Measurements from ENCODE around the gene CCNI2. TPM values are rescaled to one million over a fixed set of nuclear protein-coding genes. Genes with fewer than 3 reads are reported as not detected.
"Not testable (repeated sequence)": the region's sequence is repeated elsewhere in the genome, so short reads cannot be mapped to it uniquely, and the experiment has no call there.

CCNI2 gene
- total RNA-seq, 1 donor from 2014 or later: 1.4 TPM

DNA sequence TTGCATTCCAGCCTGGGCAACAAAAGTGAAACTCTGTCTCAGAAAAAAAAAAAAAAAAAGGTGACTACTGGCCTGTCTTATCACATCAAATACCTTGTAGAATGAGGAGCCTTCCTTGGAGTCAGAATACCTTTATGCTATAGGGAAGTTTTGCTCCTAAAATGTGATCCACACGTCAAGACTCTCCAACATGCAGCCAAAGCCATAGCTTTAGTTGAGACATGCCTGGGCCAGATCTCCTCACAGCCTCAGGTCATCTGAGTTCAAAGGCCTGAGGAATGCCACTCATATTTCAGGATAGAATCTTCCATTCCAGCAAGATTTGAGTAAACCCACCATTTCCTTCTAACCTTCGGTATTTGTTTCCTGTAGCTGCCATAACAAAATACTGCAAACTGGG is 52.2 kb downstream of the CCNI2 start:
- H3K27me3 Mint-ChIP-seq: peaks cover 10% of the 10 kb centered on the region
- H3K36me3 Mint-ChIP-seq: no peaks in the 10 kb centered on the region
- peaks cover 4% of the 10 kb centered on the region for H3K4me1 Mint-ChIP-seq (ENCODE audit: unreplicated experiment)
- no peaks in the 10 kb centered on the region for H3K9me3 Mint-ChIP-seq
- TF ChIP-seq, protein P1, sequence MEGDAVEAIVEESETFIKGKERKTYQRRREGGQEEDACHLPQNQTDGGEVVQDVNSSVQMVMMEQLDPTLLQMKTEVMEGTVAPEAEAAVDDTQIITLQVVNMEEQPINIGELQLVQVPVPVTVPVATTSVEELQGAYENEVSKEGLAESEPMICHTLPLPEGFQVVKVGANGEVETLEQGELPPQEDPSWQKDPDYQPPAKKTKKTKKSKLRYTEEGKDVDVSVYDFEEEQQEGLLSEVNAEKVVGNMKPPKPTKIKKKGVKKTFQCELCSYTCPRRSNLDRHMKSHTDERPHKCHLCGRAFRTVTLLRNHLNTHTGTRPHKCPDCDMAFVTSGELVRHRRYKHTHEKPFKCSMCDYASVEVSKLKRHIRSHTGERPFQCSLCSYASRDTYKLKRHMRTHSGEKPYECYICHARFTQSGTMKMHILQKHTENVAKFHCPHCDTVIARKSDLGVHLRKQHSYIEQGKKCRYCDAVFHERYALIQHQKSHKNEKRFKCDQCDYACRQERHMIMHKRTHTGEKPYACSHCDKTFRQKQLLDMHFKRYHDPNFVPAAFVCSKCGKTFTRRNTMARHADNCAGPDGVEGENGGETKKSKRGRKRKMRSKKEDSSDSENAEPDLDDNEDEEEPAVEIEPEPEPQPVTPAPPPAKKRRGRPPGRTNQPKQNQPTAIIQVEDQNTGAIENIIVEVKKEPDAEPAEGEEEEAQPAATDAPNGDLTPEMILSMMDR (conservative IDR thresholded peaks at IDR 0.05): no peak
- DNase-seq (ENCODE audit: extremely low spot score, unreplicated experiment): no peak
- H3K4me3 Mint-ChIP-seq: no peak overlapping the region
- no peak overlapping the region for H3K27ac Mint-ChIP-seq

DNA sequence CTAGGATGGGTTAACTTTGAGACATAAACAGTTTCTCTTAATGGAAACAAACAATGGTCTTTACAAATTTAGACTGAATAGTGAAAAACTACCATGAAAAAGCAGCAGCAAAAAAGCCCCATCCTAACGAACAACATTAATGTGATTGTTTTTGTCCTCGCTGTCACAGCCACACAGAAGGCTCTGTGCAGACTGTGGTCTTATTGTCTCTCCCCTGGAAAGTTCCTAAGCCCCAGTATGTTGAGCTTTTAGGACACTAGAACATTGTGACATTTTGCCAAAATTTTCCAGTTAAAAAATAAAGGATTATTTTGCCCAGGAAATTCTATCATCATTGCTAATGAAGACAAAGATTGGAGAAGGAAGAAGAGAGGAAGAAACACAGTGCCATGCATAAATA is 53.3 kb downstream of the CCNI2 start:
- Mint-ChIP-seq H3K27me3 (peaks cover 11% of the 10 kb centered on the region), H3K9me3 (no peaks in the 10 kb centered on the region), H3K4me3 (no peak overlapping the region), H3K27ac (no peak overlapping the region), H3K4me1 (ENCODE audit: unreplicated experiment) (peaks cover 4% of the 10 kb centered on the region), H3K36me3 (no peaks in the 10 kb centered on the region)
- TF ChIP-seq, protein P1 (conservative IDR thresholded peaks at IDR 0.05): no peak
- no peak for DNase-seq (ENCODE audit: extremely low spot score, unreplicated experiment)

DNA sequence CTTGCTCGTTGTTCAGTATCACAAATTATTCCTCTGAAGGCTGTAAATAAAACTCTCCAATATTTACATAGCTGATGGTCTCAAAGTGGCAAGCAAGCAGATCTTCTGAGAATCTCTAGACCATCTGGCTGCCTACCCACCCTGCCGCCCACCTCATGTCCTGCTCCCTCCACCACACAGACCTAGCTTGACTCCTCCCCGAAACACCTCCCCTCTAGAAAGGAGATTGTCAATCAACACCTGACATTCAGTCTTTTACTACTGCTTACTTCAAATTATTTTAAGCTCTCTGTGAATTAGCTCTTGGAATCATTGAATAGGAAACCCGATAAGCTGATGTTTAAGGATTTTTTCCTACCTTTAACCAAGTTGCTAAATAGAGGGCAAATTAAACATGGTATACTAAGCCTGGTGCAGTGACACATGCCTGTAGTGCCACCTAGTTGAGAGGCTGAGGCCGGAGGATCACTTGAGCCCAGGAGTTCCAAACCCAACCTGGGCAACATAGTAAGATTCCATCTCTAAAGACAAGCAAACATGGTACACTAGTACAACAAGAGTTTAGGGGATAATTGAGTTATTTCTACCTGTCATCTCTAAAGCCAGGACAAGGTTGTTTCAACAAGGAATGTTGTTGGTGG is 54.9 kb downstream of the CCNI2 start:
- Mint-ChIP-seq H3K4me3 (no peak overlapping the region), H3K27me3 (peaks cover 11% of the 10 kb centered on the region), H3K9me3 (no peaks in the 10 kb centered on the region), H3K27ac (no peak overlapping the region), H3K4me1 (ENCODE audit: unreplicated experiment) (peaks cover 4% of the 10 kb centered on the region), H3K36me3 (no peaks in the 10 kb centered on the region)
- TF ChIP-seq, protein P1 (conservative IDR thresholded peaks at IDR 0.05): no peak
- no peak for DNase-seq (ENCODE audit: extremely low spot score, unreplicated experiment)

DNA sequence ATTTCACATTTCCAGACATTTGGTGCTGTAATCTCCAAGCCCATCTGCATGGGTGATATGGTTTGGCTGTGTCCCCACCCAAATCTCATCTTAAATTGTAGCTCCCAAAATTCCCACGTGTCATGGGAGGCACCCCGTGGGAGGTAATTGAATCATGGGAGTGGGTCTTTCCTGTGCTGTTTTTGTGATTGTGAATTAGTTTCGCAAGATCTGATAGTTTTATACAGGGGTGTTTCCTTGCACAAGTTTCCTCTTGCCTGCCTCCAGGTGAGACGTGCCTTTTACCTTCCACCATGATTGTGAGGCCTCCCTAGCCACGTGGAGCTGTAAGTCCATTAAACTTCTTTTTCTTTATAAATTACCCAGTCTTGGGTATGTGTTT is 55.5 kb downstream of the CCNI2 start:
- peaks cover 12% of the 10 kb centered on the region for H3K27me3 Mint-ChIP-seq
- not testable (repeated sequence) for H3K36me3 Mint-ChIP-seq; H3K9me3 Mint-ChIP-seq; DNase-seq (ENCODE audit: extremely low spot score, unreplicated experiment); H3K4me1 Mint-ChIP-seq (ENCODE audit: unreplicated experiment); H3K4me3 Mint-ChIP-seq; H3K27ac Mint-ChIP-seq

Other genes with a start within 250 kb of the CCNI2 start
- gene IL5, start 203.9 kb upstream of the CCNI2 start, total RNA-seq (ENCODE audit: low replicate concordance): not detected in 2 replicates
- gene RAD50, start 190.4 kb upstream of the CCNI2 start, total RNA-seq (ENCODE audit: low replicate concordance): 41.3 and 50.1 TPM in 2 replicates
- gene IL13, start 89.3 kb upstream of the CCNI2 start, total RNA-seq (ENCODE audit: low replicate concordance): not detected in 2 replicates
- gene IL4, start 73.4 kb upstream of the CCNI2 start, total RNA-seq (ENCODE audit: low replicate concordance): not detected in 2 replicates
- 15.6 and 20.0 TPM in 2 replicates for gene KIF3A, start 9.9 kb upstream of the CCNI2 start, total RNA-seq (ENCODE audit: low replicate concordance)
- 62.7 and 68.1 TPM in 2 replicates for gene SEPTIN8, start 29.8 kb downstream of the CCNI2 start, total RNA-seq (ENCODE audit: low replicate concordance)
- gene SOWAHA, start 65.9 kb downstream of the CCNI2 start, total RNA-seq (ENCODE audit: low replicate concordance): 2.5 and 4.4 TPM in 2 replicates
- 7.2 and 7.6 TPM in 2 replicates for gene SHROOM1, start 83.2 kb downstream of the CCNI2 start, total RNA-seq (ENCODE audit: low replicate concordance)
- 1.4 and 1.5 TPM in 2 replicates for gene GDF9, start 119.0 kb downstream of the CCNI2 start, total RNA-seq (ENCODE audit: low replicate concordance)
- 445 and 544 TPM in 2 replicates for gene UQCRQ, start 119.2 kb downstream of the CCNI2 start, total RNA-seq (ENCODE audit: low replicate concordance)
- gene LEAP2, start 126.2 kb downstream of the CCNI2 start, total RNA-seq (ENCODE audit: low replicate concordance): 2.5 and 2.9 TPM in 2 replicates
- 69.9 and 78.1 TPM in 2 replicates for gene AFF4, start 216.2 kb downstream of the CCNI2 start, total RNA-seq (ENCODE audit: low replicate concordance)